Stimulated activated CD4-positive, alpha-beta T cell treated with anti-CD3 and anti-CD28 coated beads, Interleukin-4, amount 100 ng/mL, for 24 hours (primary cell): ENCODE measurements around the gene NDUFB10.
"Not testable (repeated sequence)": the region's sequence is repeated elsewhere in the genome, so short reads cannot be mapped to it uniquely, and the experiment has no call there.

Experiments
- DNase-seq: peaks from one replicate; pipeline ENCODE4 v3.0.0-alpha.2; 2020

The NDUFB10 gene

DNA sequence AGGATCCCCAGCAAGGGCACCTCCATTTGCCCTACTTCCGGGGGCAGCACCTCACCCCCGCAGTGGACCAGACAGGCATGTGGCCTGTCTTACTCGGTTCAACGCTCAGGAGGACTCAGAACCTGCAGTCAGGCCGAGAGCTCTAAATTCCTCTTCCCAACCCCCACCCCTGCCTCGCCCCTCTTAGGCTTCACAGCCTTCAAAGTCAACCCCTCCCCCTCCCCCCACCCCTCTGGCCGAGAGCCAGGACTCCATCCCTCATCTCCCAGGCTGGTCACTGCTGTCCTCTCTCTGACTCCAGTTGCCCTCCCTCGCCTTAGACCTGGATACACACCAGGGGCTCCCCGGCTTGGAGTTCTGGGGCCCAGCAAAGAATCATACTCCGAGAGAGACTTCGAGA is 33.1 kb upstream of the NDUFB10 start:
- DNase-seq = no peak

DNA sequence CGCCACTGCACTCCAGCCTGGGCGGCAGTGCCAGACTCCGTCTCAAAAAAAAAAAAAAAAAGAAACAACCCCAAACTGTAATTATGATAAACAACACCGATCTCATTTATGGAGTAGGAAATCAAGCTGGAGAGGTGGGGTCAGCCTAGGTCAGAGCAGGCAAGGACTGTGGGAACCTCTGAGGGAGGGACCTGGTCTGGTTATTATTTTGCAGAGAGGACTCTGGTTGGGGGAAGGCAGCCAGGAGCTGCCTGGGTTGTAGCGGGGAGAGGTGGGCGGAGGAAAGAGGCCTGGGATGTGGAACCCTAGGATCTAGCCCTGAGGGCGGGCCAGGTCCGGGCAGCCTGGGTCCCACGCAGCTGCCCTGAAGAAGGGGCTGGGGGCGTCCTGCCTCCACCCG is 30.2 kb upstream of the NDUFB10 start:
- DNase-seq = no peak

DNA sequence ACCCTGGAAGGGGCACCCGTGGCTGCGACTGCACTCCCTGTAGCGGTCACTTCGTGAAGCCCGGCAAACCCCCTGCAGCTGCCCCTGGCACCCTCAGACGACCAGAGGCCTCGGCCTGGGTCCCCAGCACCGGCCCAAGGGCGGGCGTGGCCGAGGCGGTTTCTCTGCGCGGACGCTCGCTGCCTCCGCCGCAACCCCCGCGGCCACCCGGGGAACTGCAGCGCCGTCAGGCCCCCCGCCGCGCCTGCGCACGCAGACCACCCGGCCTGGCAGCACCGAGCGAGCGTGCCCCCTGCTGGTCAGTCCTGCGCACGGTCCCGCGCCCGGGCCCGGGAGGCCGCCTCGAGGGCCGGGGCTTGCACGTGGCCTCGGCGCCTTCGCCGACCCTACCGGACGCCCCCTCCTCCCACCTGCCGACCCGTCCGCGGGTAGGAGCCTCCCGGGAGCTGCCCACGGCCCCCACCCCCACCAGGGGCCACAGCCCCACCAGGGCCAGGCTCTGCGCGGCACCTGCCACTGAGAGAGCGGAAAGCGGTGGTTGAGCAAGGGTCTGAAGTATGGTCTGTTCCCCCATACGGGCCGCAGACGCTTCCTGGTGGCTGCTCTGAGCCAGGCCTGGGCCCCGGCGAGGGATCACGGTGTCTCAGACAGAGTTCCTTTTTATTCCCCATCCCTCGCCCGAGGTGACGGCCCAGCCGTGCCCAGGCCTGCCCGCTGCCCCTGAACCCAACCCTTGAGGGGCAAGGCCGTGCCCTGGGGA is 29.6 kb upstream of the NDUFB10 start:
- DNase-seq = peak; percentile 92

DNA sequence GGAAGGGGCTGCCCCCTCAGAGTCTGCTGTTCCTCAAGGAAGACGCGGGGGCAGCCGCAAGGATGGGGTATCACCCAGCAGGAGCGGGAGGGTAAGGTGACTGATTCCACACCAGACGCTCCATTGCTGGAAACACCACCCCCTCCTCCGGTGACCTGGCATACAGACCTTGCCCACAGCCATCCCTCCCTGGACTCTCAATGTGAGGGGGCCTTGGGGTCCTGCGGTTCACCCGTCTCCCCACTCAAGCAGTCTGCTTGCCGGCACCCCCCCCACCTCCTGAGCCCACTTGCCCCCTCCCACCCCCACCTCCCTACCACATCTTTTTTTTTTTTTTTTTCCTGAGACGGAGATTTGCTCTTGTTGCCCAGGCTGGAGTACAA is 29.0 kb upstream of the NDUFB10 start:
- no peak for DNase-seq

DNA sequence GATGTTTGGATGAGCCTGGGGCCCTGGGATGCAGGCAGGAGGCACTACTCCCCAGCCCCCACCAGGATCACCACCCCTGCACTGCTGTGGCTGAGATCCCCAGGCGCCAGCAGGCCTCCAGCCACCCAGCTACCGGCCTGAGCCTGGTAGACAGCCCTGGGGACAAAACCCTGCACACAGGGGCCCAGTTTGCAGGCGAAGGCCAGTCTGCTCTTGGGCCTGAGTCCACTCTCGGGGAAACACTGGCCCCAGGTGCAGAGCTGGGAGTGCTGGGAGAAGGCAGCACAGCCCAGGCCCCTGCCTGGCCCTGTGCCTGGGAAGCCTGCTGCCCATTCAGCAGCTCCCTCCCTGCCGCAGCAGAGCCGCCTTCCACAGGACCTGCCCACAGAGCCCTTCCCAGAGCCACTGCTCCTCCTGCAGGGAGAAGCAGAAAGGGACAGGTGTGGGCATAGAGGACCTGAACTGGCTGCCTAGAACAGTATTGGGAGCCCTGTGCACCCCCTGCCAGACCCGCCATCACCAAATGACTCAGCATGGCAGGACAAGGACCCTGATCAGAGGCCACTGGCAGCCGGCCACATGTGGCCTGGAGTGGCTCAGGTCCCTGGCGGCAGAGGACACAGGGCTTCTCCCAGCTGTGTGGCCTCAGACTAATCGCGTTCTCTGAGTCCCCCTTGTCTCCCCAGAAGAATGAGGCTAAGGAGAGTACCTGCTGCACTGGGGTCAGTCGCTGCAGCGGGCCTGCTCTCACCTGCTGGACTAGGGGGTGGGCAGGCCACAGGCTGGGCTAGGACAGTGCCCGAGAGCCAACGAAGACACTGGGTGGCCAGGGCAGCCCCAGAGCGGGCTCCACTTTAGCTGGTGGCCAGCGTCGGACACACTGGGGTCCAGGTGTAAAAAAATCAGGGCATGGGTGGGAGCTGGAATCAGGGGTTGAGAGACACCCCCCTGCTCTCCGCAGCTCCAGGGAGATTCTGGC is 27.0 kb upstream of the NDUFB10 start:
- DNase-seq = no peak

DNA sequence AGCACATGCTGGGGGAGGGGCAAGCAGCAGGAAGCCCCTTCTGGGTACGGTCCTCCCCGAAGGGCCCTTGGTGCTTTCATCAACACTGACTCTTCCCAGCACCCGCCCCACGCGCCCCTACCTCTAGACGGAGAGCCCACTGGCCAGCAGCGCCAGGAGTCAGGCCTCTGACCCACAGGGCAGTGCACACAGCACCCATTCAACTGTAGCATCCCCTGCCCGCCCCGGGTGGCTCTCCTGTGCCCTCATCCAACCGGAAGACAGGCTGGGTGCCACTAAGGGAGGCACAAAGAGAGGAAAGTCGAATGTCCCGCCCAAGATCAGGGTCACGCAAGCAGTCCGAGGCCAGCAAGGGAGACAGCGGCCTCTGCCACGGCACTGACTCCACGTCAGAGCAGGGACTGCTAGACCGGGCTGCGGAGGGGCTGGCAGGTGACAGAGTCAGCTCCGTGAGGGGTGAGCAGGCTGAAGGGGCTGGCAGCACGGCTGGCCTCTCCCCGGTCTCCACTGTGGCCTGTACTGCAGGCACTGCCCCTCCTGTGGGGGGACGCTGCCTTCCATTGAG is 26.2 kb upstream of the NDUFB10 start:
- DNase-seq = no peak

DNA sequence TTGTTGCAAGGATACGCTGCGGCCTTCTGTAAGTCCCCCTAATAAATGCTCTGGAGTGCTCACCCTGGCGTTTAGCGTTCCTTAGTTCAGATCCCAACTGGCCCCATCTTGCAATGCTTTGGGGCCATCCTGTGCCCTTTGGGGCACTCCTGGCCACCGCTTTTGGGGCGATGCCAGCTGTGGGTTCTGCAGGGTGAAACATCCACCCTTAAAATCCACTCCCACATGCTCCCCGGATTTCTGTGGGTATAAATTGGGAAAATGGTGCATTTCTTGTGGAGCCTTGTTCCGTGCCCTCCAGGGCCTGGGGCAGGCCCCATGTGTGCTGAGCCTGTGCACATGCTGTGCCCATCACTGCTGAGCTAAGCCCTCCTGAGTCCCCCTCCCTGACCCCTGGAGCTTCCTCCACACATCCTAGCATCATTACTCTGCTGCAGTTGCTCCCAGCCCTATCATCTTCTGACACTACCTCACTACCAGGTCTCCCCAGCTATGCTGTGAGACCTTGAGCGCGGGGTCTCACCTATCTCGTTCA is 22.3 kb upstream of the NDUFB10 start:
- no peak for DNase-seq

DNA sequence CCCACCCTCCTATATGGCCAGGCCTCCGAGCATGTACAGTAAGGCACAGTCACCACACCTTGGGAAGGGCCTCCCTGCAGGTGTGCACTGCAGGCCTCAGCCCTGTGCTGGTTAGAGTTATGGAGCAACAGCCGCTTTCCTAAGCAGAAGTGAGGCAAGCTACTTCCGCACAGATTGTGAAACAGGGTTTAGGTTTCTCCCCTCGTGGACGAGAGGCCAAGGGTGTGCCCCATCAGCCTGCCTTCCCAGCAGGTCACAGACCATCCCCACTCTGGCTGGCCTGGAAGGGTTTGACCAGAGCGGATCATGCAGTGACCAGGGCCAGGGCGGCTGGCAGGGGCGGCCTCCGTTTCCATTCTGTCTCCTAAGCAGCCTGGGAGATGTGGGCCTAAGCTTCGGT is 21.0 kb upstream of the NDUFB10 start:
- no peak for DNase-seq

DNA sequence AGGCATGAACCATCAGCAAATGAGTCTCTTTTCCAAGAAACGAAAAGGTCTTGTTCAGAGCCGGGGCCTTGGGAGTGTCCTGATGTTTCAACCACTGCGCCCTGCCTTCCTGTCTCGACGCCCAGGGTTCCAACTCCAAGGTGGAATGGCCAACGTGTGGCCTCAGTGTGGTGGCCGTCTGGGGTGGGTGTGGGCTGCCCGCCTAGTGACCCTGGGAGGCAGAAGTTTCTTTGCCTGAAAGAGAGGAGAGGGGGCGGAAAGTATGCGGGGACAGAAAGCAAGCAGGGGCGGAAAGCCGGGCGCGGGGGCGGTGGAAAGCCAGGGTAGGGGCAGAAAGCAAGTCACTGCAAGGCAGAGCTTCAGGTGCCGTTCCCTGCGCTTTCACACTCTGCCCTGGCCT is 20.4 kb upstream of the NDUFB10 start:
- no peak for DNase-seq

DNA sequence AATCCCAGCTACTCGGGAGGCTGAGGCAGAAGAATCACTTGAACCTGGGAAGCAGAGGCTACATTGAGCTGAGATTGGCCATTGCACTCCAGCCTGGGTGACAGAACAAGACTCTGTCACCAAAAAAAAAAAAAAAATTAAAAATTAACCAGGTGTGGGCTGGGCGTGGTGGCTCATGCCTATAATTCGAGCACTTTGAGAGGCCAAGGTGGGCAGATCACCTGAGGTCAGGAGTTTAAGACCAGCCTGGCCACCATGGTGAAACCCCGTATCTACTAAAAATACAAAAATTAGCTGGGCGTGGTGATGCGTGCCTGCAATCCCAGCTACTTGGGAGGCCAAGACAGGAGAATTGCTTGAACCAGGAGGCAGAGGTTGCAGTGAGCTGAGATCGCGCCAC is 19.5 kb upstream of the NDUFB10 start:
- DNase-seq = not testable (repeated sequence)

DNA sequence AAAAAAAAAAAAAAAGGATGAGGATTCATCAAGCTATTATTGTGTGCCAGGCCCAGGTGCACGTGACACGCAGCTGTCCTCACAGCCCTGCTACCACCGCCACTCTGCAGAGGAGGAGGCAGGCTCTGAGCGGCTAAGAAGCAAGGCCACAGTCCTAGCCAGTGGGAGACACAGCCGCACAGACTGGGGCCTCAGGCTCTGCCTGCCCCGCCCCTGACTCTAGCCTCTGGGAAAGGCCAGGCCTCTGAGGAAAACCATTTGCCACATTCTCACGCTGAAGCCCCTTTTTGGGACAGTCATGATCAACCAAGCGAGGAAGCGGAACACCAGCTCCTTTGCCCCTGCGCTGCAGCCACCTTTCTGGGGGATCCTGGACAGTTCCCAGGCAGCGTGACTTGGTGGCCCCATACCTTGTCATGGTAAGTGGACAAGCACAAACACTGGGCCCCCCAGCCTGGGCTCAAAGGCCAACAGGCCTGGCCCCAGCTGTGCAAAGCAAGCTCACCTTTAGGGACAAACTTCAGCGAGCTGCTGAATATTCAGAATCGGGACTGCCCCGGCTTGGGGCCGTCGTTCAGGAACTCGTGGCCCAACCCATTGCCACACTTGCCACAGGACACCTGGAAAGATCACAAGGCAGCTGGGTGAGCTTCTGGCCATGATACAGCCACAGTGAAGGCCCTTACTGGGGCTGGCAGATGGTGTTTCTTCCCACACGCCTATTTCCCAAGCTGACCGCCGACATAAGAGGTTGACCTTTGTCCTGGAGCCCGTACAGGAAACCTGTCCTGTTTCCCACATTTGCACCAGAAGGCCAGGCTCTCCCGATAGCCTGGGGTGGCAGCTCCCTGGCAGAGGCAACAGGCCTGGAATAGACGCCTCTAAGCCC is 18.8 kb upstream of the NDUFB10 start:
- no peak for DNase-seq

DNA sequence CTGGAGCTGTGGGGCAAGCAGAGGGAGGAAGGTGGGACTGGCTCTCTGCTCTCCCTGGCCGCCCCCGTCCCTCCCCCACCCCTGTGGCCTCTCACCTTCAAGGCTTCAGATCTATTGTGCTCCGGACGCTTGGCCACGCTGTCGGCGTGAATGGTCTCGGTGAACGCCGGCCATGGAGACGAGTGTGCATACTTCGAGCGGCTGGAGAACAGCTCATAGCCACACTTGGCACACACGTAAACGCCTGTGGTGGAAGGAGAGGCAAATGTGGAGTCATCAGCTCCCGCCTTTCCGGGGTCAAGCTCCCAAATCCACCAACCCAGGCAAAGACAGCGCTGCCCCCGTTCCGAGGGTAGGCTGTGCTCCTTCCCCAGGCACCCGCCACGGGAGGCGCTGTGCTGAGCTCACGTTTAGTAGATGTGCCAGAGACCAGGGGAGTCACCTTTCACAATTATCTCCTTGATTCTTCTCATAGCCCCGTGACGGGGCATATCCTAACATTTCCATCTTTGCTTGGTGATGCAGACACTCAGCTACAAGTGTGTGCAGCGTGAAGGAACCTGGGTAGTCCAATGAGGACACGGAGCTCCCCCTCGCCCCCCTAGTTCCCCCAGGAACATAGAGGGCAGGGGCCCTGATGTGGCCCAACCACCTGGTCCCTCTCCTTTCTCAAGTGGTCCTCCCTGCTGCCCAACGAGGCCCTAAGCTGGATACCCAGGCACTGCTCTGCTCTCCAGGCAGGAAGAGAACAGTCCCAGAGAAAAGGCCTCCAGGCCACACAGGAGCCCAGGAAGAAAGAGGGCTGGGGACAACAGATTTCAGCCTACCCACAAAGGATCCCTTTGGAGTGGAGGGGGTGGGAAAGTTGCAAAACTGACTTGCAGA is 17.9 kb upstream of the NDUFB10 start:
- DNase-seq = no peak

DNA sequence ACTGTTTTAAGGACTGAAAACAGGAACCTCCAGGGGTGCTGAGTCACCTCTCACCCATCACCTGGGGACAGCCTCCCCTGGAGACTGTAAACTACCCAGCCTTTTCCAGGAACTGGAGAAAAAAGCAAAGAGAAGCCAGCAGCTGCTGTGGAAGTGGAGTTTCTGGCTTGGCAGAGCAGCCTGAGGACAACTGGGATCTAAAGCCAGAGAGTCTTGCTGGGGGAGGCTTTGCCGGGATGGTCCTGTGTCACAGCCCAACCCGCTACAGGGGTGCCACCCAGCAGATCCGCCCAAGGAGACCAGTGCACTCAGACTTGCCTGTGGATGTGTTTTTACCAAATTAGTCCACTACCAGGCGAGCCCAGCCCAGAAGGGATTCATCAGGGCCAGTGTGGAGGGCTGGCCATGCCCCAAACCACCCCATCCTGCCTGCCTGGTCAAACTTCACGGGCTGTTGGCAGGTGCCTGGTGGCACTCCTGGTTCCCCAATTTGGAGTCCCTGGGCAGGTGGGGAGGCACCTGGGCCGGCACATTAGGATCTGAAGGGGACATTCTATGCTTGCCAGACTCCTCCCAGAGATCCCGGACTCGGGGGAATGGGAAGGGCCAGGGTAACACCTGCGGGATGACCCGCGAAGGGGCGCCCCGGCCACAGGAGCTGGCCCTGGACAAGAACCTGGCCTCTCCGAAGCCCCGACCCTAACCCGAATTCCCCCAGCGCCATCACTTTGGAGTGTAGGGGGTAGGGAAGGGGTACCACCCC is 17.1 kb upstream of the NDUFB10 start:
- no peak for DNase-seq

DNA sequence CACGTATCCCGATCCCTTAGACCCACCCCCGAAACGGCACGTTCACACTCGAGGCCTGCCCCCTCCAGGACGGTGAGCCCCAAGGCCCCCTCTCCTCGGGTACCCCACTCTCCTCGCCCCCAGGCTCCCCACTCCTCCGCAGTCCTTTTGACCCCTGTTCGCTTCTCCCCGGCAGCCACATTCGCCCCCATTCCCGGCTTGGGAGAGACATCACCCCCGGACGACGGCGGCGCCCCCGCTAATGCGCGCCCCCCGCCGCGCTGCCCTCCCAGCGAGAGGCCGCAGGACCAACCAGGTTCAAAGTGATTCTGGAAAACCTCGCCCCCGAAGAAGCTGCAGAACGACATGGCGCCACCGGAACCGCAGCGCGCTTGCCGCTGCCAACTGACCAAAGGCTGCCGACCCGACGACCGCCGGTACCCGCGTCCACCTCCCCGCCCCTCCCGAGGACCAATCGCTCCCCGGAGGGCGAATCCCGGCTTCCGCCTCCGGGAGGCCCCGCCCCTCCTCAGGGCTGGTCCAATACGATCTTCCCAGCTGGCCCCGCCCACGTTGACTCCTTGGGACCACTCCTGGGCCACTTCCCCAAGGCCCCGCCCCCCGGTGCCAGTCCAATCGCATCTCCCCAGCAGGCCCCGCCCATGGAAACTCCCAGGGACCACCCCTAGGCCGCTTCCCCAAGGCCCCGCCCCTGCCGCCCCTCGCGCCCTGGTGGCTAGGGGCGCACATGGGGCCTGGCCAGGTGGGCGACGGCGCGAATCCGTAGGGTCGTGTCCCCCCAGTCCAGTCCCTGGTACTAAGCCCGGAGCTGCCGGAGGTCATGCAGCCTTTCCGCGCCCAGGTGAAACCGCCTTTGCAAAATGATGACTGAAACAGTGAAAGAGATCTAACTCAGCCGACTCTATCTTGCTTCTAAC is 16.3 kb upstream of the NDUFB10 start, which contains the start of gene MSRB1:
TSS of gene MSRB1 (minus strand) at position 390 of the 917 bp plus-strand sequence. CDS start at position 347, 43 bp downstream.
- peak; percentile 100 for DNase-seq

DNA sequence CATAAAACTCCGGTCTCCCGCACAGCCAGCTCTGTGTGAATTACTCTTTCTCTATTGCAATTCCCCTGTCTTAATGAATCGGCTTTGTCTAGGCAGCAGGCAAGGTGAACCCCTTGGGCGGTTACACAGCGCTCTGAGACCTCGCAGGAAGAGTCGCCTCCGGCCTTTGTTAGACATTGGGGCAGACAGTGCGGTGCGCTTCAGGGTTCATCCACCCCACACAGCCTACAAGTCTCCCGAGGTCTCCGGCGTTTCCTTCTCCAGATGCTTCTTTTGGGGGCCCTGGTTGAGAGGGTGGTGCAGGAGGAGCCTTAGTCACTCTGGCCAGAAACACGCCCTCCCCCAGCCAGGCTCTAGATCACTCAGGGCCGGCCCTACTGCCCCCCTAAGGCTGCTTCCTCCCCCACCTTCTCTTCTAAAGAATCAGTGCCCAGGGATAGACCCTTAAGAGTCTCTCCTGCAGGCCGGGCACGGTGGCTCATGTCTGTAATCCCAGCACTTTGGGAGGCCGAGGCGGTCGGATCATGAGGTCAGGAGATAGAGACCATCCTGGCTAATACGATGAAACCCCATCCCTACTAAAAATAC is 14.6 kb upstream of the NDUFB10 start:
- no peak for DNase-seq

DNA sequence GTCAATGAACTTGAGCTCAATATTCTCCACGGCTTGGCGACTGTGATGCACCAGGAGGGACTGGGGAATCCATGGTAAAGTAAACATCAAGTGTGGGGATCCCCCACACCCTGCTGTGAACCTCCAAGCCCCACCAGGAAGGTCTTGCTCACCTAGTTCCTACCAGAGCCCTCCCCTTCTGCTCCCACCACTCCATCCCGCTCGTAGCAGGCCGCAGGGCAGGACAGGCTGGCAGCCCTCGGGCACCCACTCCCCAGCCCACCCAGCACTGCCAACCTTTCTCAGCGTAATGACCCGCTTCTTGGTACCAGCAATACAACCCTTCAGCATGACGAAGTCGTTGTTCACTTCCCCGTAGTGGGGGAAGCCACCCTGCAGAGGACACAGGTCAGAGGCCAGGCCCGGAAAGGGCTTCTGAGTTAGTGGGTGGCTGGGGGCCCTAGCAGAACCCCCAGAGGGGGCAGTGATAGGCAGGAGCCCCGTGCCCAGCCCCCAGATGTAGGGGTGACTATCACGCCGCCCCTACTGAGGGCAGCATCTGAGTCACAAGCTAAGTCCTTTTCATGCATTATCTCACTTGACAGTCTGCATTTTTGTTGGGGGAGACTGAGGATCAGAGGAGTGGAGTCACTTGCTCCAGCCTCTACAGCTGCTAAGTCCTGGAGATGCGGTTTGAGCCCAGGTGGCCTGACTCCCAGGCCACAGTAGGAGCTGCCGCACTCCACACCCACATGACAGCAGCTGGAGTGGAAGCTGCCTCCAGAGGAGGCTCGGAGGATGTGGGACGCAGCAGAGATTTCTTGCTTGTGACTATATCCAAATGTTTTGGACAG is 13.6 kb upstream of the NDUFB10 start:
- DNase-seq = no peak

DNA sequence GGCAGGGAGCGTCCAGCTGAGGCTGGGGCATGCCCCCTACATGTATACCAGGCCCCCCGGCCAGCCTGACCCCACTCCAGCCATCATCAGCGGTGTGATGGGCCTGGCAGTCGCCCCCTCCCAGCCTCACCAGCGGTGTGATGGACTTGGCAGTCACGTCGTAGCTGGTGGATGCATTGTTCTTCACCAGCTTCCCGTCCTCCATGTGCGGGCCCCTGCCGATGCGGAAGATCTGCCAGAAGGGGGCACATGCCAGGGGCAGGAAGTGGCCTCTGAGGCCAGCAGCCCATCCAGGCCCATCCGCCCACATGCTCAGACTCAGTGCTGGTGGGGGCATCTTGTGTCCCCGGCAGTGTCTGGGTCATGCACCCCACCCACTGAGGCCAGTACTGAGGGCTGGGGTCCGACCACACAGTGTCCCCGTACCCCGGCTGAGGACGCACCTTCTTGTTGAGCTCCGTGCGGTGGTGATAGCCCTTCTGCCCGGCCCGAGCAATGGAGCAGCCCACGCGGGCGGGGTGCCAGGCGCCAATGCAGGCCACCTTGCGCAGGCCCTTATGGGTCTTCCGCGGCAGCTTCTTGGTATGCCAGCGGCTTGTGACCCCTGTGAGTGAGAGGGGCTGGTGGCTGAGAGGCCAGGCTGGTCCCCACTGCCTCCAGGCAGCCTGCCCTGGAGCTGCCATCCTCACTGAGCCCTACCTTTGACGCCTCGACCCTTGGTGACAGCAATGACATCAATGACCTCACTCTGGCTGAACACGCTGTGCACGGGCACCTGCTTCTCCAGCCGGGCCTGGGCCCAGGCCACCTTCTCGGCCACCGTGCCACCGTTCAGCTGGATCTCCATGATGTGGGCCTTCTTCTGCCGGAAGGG is 12.6 kb upstream of the NDUFB10 start:
- DNase-seq = no peak
